HG03520 (cell line): ENCODE results near the gene PSENEN.
"Not testable (repeated sequence)": the region's sequence is repeated elsewhere in the genome, so short reads cannot be mapped to it uniquely, and the experiment has no call there.

Experiments
- ATAC-seq: cut with Tn5 transposase; IDR thresholded peaks from one replicate; pipeline ENCODE4 v1.9.1; 2021; ENCODE audit warnings: mild to moderate bottlenecking, moderate library complexity; ENCODE audit not compliant: unreplicated experiment

Gene PSENEN

GRCh38 chr19:35718345-35719041 lies 27.0 kb upstream of the PSENEN start:
- ATAC-seq: peak; percentile 1

- ATAC-seq: no peak
Observed at GRCh38 chr19:35719402-35720162, 25.9 kb upstream of the PSENEN start.

- no peak for ATAC-seq
Observed at GRCh38 chr19:35720163-35720524, 25.3 kb upstream of the PSENEN start.

- no peak for ATAC-seq
Observed at GRCh38 chr19:35720648-35721047, 24.8 kb upstream of the PSENEN start.

GRCh38 chr19:35721374-35721773 lies 24.1 kb upstream of the PSENEN start:
- no peak for ATAC-seq

GRCh38 chr19:35722461-35722860 lies 23.0 kb upstream of the PSENEN start:
- ATAC-seq: no peak

- no peak for ATAC-seq
Observed at GRCh38 chr19:35722897-35723296, 22.6 kb upstream of the PSENEN start.

- no peak for ATAC-seq
Observed at GRCh38 chr19:35723671-35724070, 21.8 kb upstream of the PSENEN start.

- ATAC-seq: not testable (repeated sequence)
Observed at GRCh38 chr19:35724132-35724531, 21.3 kb upstream of the PSENEN start.

- ATAC-seq: no peak
Observed at GRCh38 chr19:35724560-35724959, 20.9 kb upstream of the PSENEN start.

- ATAC-seq: no peak
Observed at GRCh38 chr19:35725216-35725861, 20.1 kb upstream of the PSENEN start.

- ATAC-seq: no peak
Observed at GRCh38 chr19:35727053-35727955, 18.1 kb upstream of the PSENEN start.

- ATAC-seq: no peak
Observed at GRCh38 chr19:35727956-35728706, 17.3 kb upstream of the PSENEN start.

GRCh38 chr19:35729021-35729420 lies 16.4 kb upstream of the PSENEN start:
- ATAC-seq: no peak

- ATAC-seq: no peak
Observed at GRCh38 chr19:35729763-35730162, 15.7 kb upstream of the PSENEN start.

- no peak for ATAC-seq
Observed at GRCh38 chr19:35730326-35730725, 15.1 kb upstream of the PSENEN start.

GRCh38 chr19:35731353-35731752 lies 14.1 kb upstream of the PSENEN start:
- no peak for ATAC-seq

GRCh38 chr19:35731779-35732405 lies 13.6 kb upstream of the PSENEN start:
- no peak for ATAC-seq

- no peak for ATAC-seq
Observed at GRCh38 chr19:35732540-35733179, 12.8 kb upstream of the PSENEN start.
